K562 treated with DMSO at 1 percent for 12 hours (cell line): ENCODE results near the gene HEYL. TPM values are rescaled to one million over a fixed set of nuclear protein-coding genes. Genes with fewer than 3 reads are reported as not detected.

Source experiments
- total RNA-seq: library from RNA; unstranded; fragments of 300-600 nt; gene quantifications from 2 replicates; pipeline ENCODE4 v1.2.3, GENCODE V29; 2022; ENCODE audit not compliant: insufficient read depth

HEYL gene
- total RNA-seq = 0.69 and 2.0 TPM in 2 replicates

GRCh38 chr1:39639305-39640130, at the start of gene HEYL:
Gene HEYL, minus strand, starts transcription at chr1:39639643. Its CDS starts 18 bp downstream, at chr1:39639625.

GRCh38 chr1:39671793-39672550, 32.5 kb upstream of the HEYL start, which contains the start of gene NT5C1A:
Gene NT5C1A, minus strand, starts transcription at chr1:39672107. Its CDS starts 69 bp downstream, at chr1:39672038.

Other genes with a start within 250 kb of the HEYL start
- 0.67 TPM in 1 of 2 replicates, not detected in the other for gene BMP8A, start 148.0 kb downstream of the HEYL start, total RNA-seq
- 98.1 and 191 TPM in 2 replicates for gene PABPC4, start 62.9 kb downstream of the HEYL start, total RNA-seq
- not detected in 2 replicates for gene NT5C1A, start 32.5 kb upstream of the HEYL start, total RNA-seq
- not detected in 2 replicates for gene HPCAL4, start 51.8 kb upstream of the HEYL start, total RNA-seq
- gene PPIE, start 99.2 kb upstream of the HEYL start, total RNA-seq = 115 and 122 TPM in 2 replicates
- gene OXCT2, start 131.7 kb upstream of the HEYL start, total RNA-seq = 0.63 and 2.0 TPM in 2 replicates
- 0.41 and 1.7 TPM in 2 replicates for gene BMP8B, start 149.2 kb upstream of the HEYL start, total RNA-seq
- gene TRIT1, start 243.9 kb upstream of the HEYL start, total RNA-seq = 21.1 and 36.2 TPM in 2 replicates